ENCODE data around the gene BPIFB3.
"Not testable (repeated sequence)": the region's sequence is repeated elsewhere in the genome, so short reads cannot be mapped to it uniquely, and the experiment has no call there.

The BPIFB3 gene

GRCh38 chr20:33095249-33095648 lies 41.5 kb downstream of the BPIFB3 start:
- Mint-ChIP-seq H3K9me3 (no peaks in the 10 kb centered on the region), H3K27ac (no peak overlapping the region), H3K4me3 (no peak overlapping the region), H3K4me1 (ENCODE audit: low read depth) (peaks cover 2% of the 10 kb centered on the region), H3K36me3 (ENCODE audit: low read depth) (no peaks in the 10 kb centered on the region), H3K27me3 (no peaks in the 10 kb centered on the region)
- DNase-seq, result no peak

DNA sequence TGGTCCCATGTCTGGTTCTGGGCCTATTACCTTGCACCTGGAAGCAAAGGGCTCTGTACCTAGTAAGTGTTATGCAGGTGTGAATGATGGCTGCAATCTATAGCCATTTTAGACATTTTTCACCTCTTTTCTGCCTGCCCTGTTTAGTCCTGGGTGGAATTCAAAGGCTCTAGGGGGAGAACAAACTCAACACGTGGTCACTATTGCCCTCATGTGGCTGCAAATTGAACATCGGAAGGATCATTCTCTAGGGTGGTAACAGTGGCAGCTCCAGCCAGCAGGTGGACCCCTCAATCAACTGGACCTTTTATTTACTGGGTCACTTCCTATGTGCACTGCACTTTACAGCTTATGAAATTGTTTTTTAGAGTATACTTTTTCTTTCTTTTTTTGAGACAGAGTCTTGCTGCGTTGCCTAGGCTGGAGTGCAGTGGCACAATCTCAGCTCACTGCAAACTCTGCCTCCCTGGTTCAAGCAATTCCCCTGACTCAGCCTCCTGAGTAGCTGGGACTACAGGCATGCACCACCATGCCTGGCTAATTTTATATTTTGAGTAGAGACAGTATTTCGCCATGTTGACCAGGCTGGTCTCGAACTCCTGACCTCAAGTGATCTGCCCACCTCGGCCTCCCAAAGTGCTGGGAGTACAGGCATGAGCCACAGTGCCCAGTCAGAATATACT lies 42.3 kb downstream of the BPIFB3 start:
- not testable (repeated sequence) for H3K9me3 Mint-ChIP-seq; H3K27ac Mint-ChIP-seq; H3K4me1 Mint-ChIP-seq (ENCODE audit: low read depth); H3K27me3 Mint-ChIP-seq; H3K36me3 Mint-ChIP-seq (ENCODE audit: low read depth); H3K4me3 Mint-ChIP-seq
- peak; percentile 34 for DNase-seq

DNA sequence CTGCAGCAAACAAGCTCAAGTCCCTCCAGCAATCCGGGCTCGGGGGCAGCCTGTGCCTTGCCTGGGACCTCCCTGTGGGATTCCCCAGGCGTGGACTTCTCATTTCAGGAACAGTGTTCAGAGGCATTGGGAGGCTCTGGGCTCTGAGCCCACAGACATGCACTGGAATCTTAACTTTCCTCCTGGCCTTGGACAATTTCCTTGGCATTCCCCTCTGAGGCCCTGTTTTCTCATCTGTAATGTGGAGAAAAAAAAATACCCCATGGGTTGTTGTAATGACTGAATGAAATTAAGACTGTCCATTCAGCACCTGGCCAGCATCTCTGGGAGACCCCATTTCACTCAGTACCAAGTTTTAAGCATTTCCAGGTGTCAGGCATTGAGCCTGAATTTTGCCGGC lies 43.3 kb downstream of the BPIFB3 start:
- H3K4me3 Mint-ChIP-seq, result no peak overlapping the region
- H3K4me1 Mint-ChIP-seq (ENCODE audit: low read depth), result peaks cover 2% of the 10 kb centered on the region
- H3K36me3 Mint-ChIP-seq (ENCODE audit: low read depth), result no peaks in the 10 kb centered on the region
- H3K9me3 Mint-ChIP-seq, result no peaks in the 10 kb centered on the region
- DNase-seq, result no peak
- no peak overlapping the region for H3K27ac Mint-ChIP-seq
- H3K27me3 Mint-ChIP-seq, result no peaks in the 10 kb centered on the region

- H3K27ac Mint-ChIP-seq, result no peak overlapping the region
These were observed 46.3 kb downstream of the BPIFB3 start for GRCh38 chr20:33099843-33100538.

DNA sequence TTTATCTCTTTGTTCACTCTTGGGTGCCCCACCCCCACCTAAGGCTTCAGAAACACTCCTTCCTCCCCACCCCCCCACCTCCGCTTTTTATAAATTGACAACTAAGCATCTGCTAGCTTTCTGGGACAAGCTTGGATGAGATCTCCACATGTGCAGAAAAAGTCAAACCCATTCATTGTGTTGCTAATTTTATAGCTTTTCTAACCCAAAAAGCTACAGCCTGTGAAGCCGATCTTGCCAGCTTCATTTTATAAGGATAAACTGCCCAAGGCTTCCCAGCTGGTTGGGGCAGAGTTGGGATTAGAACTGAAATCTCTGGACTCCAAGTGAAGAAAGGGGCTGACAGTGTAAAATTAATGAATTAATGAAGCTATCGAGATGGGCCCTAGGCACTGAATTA lies 49.9 kb downstream of the BPIFB3 start:
- no peak for DNase-seq
- H3K4me1 Mint-ChIP-seq (ENCODE audit: low read depth), result no peaks in the 10 kb centered on the region
- no peaks in the 10 kb centered on the region for H3K27me3 Mint-ChIP-seq
- H3K9me3 Mint-ChIP-seq, result no peaks in the 10 kb centered on the region
- H3K27ac Mint-ChIP-seq, result no peak overlapping the region
- no peak overlapping the region for H3K4me3 Mint-ChIP-seq
- H3K36me3 Mint-ChIP-seq (ENCODE audit: low read depth), result no peaks in the 10 kb centered on the region

More at GRCh38 chr20:33099843-33100538, 46.3 kb downstream of the BPIFB3 start:
- no peaks in the 10 kb centered on the region for H3K9me3 Mint-ChIP-seq
- H3K4me3 Mint-ChIP-seq, result no peak overlapping the region
- peaks cover 2% of the 10 kb centered on the region for H3K4me1 Mint-ChIP-seq (ENCODE audit: low read depth)
- no peaks in the 10 kb centered on the region for H3K36me3 Mint-ChIP-seq (ENCODE audit: low read depth)
- no peak for DNase-seq
- H3K27me3 Mint-ChIP-seq, result no peaks in the 10 kb centered on the region

GRCh38 chr20:33104336-33104735 lies 50.6 kb downstream of the BPIFB3 start:
- Mint-ChIP-seq H3K27me3 (no peaks in the 10 kb centered on the region), H3K36me3 (ENCODE audit: low read depth) (no peaks in the 10 kb centered on the region), H3K4me1 (ENCODE audit: low read depth) (no peaks in the 10 kb centered on the region)

GRCh38 chr20:33105316-33105924 lies 51.7 kb downstream of the BPIFB3 start:
- H3K4me1 Mint-ChIP-seq (ENCODE audit: low read depth), result no peaks in the 10 kb centered on the region
- no peaks in the 10 kb centered on the region for H3K36me3 Mint-ChIP-seq (ENCODE audit: low read depth)
- no peak for DNase-seq
- no peaks in the 10 kb centered on the region for H3K27me3 Mint-ChIP-seq
- H3K9me3 Mint-ChIP-seq, result no peaks in the 10 kb centered on the region
- H3K27ac Mint-ChIP-seq, result no peak overlapping the region
- no peak overlapping the region for H3K4me3 Mint-ChIP-seq

More at GRCh38 chr20:33104336-33104735, 50.6 kb downstream of the BPIFB3 start:
- Mint-ChIP-seq H3K27ac (no peak overlapping the region), H3K9me3 (no peaks in the 10 kb centered on the region), H3K4me3 (no peak overlapping the region)
- no peak for DNase-seq

GRCh38 chr20:33106058-33106620 lies 52.4 kb downstream of the BPIFB3 start:
- DNase-seq; H3K27ac Mint-ChIP-seq; H3K4me1 Mint-ChIP-seq (ENCODE audit: low read depth); H3K36me3 Mint-ChIP-seq (ENCODE audit: low read depth); H3K4me3 Mint-ChIP-seq; H3K27me3 Mint-ChIP-seq; H3K9me3 Mint-ChIP-seq: not testable (repeated sequence)

DNA sequence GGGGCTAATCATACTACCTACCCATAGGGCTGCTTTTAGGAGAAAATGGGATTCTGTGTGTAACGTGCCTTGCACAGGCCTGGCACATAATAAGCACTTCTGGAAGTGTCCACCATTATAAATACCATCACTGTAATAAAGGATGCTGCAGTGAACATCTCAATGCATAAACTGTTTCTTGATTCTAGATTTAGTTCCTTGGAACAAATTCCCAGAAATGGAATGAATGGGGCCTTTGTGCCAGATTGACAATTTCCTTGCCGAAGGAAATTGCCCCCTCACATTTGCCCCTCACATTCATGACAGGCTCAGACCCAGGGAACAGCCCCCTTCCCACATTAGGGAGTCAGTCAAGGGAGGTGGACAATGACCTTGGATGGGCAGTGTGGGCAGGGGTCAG lies 55.0 kb downstream of the BPIFB3 start:
- H3K4me1 Mint-ChIP-seq (ENCODE audit: low read depth), result no peaks in the 10 kb centered on the region
- H3K27me3 Mint-ChIP-seq, result no peaks in the 10 kb centered on the region
- no peak overlapping the region for H3K27ac Mint-ChIP-seq
- H3K9me3 Mint-ChIP-seq, result no peaks in the 10 kb centered on the region
- no peaks in the 10 kb centered on the region for H3K36me3 Mint-ChIP-seq (ENCODE audit: low read depth)
- H3K4me3 Mint-ChIP-seq, result no peak overlapping the region
- no peak for DNase-seq

GRCh38 chr20:33110147-33110825 lies 56.6 kb downstream of the BPIFB3 start:
- no peak overlapping the region for H3K27ac Mint-ChIP-seq
- DNase-seq, result no peak
- H3K9me3 Mint-ChIP-seq, result no peaks in the 10 kb centered on the region
- H3K27me3 Mint-ChIP-seq, result no peaks in the 10 kb centered on the region
- no peaks in the 10 kb centered on the region for H3K4me1 Mint-ChIP-seq (ENCODE audit: low read depth)
- H3K4me3 Mint-ChIP-seq, result no peak overlapping the region
- no peaks in the 10 kb centered on the region for H3K36me3 Mint-ChIP-seq (ENCODE audit: low read depth)

DNA sequence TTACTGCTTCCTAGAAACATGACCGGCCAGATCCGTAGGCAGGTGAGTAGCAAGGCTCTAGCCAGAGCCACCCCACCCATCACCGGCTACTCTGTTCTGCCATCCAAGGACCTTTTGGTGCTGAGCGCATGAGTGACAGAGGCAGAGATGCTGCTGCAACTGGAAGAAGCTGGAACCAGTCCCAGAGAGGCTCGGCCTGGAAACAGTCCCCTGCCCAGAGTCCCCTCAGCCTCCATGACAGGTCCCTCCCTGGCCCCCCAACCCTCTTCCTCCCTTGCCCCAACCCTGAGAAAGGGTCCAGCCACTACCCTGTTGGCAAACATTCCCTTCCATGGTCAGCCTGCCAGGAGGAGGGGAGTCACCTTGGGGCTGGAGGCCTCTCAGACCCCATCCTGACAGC lies 57.6 kb downstream of the BPIFB3 start:
- no peak overlapping the region for H3K27ac Mint-ChIP-seq
- H3K36me3 Mint-ChIP-seq (ENCODE audit: low read depth), result no peaks in the 10 kb centered on the region
- H3K4me1 Mint-ChIP-seq (ENCODE audit: low read depth), result no peaks in the 10 kb centered on the region
- no peak for DNase-seq
- no peak overlapping the region for H3K4me3 Mint-ChIP-seq
- H3K9me3 Mint-ChIP-seq, result no peaks in the 10 kb centered on the region
- no peaks in the 10 kb centered on the region for H3K27me3 Mint-ChIP-seq

DNA sequence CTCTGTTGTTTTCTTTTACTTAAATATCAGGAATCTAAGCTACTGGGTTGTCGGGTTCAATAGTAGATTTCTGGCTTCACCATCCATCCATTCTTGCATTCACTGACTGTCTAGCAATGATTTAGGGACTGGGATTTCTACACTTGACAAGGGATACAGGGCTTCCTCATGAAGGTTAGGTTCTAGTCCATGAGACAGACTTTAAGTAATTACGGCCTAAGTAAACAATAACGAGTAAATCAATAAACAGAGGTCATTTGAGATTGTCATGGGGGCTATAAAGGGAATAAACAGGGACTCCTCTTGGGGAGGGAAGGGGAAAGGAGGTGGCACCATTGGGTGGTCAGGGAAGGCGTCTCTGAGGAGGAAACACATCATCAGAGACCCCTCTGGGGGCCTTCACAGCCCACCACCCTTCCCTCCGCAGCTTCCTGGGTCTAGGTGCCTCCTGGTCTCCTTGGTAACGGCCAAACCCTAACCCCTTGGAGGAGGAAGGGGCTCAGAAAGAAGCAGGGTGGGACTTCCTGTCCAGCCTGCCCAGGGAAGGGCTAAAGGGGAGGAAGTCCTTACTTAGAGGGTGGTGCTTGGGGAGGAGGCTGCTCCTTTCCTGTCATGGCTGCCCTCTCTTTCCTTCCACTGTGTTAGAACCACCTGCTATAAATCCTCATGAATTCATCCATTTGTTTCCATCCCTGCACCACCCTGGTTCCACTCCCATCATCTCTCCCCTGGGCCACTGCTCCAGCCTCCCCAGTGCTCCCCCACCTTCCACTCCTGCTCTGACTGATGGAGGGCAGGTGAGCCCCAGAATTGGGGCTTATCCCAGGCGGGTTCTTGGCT lies 59.1 kb downstream of the BPIFB3 start:
- Mint-ChIP-seq H3K27ac (no peak overlapping the region), H3K4me1 (ENCODE audit: low read depth) (no peaks in the 10 kb centered on the region), H3K27me3 (no peaks in the 10 kb centered on the region), H3K36me3 (ENCODE audit: low read depth) (no peaks in the 10 kb centered on the region), H3K9me3 (no peaks in the 10 kb centered on the region), H3K4me3 (no peak overlapping the region)
- no peak for DNase-seq

GRCh38 chr20:33113387-33113908 lies 59.7 kb downstream of the BPIFB3 start:
- no peaks in the 10 kb centered on the region for H3K9me3 Mint-ChIP-seq
- H3K27ac Mint-ChIP-seq, result no peak overlapping the region
- no peak overlapping the region for H3K4me3 Mint-ChIP-seq
- H3K27me3 Mint-ChIP-seq, result no peaks in the 10 kb centered on the region
- no peak for DNase-seq
- no peaks in the 10 kb centered on the region for H3K36me3 Mint-ChIP-seq (ENCODE audit: low read depth)
- no peaks in the 10 kb centered on the region for H3K4me1 Mint-ChIP-seq (ENCODE audit: low read depth)

- H3K4me1 Mint-ChIP-seq (ENCODE audit: low read depth); H3K4me3 Mint-ChIP-seq; DNase-seq; H3K36me3 Mint-ChIP-seq (ENCODE audit: low read depth); H3K27me3 Mint-ChIP-seq; H3K27ac Mint-ChIP-seq; H3K9me3 Mint-ChIP-seq: not testable (repeated sequence)
These were observed 61.8 kb downstream of the BPIFB3 start for GRCh38 chr20:33115501-33115900.

Data from activated T-cell treated with anti-CD3 and anti-CD28 coated beads, Interleukin-2, amount 50 U/mL, for 24 hours (primary cell).